ENCODE measurements around the gene CNR1.

DNA sequence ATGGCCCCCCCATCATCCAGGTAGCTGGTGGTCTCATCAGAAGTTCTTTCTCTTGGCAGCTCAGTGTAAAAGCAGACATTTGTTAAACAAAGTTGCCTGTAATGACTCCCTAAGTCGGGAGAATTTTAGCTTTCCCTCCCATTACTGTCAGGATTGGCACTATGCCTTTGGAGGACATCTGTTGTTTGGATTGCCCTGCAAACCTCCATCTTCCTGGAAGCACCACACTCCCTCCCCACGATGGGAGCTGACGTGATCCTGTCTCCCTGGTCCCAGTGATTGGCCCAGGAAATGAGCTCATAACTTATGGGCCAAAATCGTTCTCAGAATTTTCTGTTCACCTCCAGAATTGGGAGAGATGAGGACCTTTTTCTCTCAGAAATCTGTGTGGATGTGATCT is 42.6 kb upstream of the CNR1 start:
- TF ChIP-seq EP300 (conservative IDR thresholded peaks at IDR 0.05; ENCODE audit: poor library complexity, severe bottlenecking) (no peak), POLR2AphosphoS5 (IDR thresholded peaks at IDR 0.05) (no peak), EZH2 (IDR thresholded peaks at IDR 0.05; ENCODE audit: borderline replicate concordance, insufficient read depth, low read length, poor library complexity, severe bottlenecking) (no peak), TAF1 (IDR thresholded peaks at IDR 0.05; ENCODE audit: low read depth) (no peak)
- TF ChIP-seq, protein P1, sequence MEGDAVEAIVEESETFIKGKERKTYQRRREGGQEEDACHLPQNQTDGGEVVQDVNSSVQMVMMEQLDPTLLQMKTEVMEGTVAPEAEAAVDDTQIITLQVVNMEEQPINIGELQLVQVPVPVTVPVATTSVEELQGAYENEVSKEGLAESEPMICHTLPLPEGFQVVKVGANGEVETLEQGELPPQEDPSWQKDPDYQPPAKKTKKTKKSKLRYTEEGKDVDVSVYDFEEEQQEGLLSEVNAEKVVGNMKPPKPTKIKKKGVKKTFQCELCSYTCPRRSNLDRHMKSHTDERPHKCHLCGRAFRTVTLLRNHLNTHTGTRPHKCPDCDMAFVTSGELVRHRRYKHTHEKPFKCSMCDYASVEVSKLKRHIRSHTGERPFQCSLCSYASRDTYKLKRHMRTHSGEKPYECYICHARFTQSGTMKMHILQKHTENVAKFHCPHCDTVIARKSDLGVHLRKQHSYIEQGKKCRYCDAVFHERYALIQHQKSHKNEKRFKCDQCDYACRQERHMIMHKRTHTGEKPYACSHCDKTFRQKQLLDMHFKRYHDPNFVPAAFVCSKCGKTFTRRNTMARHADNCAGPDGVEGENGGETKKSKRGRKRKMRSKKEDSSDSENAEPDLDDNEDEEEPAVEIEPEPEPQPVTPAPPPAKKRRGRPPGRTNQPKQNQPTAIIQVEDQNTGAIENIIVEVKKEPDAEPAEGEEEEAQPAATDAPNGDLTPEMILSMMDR (IDR thresholded peaks at IDR 0.05; ENCODE audit: poor library complexity, severe bottlenecking): no peak
- TF ChIP-seq, protein P2, sequence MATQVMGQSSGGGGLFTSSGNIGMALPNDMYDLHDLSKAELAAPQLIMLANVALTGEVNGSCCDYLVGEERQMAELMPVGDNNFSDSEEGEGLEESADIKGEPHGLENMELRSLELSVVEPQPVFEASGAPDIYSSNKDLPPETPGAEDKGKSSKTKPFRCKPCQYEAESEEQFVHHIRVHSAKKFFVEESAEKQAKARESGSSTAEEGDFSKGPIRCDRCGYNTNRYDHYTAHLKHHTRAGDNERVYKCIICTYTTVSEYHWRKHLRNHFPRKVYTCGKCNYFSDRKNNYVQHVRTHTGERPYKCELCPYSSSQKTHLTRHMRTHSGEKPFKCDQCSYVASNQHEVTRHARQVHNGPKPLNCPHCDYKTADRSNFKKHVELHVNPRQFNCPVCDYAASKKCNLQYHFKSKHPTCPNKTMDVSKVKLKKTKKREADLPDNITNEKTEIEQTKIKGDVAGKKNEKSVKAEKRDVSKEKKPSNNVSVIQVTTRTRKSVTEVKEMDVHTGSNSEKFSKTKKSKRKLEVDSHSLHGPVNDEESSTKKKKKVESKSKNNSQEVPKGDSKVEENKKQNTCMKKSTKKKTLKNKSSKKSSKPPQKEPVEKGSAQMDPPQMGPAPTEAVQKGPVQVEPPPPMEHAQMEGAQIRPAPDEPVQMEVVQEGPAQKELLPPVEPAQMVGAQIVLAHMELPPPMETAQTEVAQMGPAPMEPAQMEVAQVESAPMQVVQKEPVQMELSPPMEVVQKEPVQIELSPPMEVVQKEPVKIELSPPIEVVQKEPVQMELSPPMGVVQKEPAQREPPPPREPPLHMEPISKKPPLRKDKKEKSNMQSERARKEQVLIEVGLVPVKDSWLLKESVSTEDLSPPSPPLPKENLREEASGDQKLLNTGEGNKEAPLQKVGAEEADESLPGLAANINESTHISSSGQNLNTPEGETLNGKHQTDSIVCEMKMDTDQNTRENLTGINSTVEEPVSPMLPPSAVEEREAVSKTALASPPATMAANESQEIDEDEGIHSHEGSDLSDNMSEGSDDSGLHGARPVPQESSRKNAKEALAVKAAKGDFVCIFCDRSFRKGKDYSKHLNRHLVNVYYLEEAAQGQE (IDR thresholded peaks at IDR 0.05; ENCODE audit: borderline replicate concordance): no peak
